Measurements from ENCODE around the gene CYREN. TPM values are rescaled to one million over a fixed set of nuclear protein-coding genes. Genes with fewer than 3 reads are reported as not detected.

CYREN gene
- total RNA-seq, 1 experiment from 2014 or later: 84.8 TPM

DNA sequence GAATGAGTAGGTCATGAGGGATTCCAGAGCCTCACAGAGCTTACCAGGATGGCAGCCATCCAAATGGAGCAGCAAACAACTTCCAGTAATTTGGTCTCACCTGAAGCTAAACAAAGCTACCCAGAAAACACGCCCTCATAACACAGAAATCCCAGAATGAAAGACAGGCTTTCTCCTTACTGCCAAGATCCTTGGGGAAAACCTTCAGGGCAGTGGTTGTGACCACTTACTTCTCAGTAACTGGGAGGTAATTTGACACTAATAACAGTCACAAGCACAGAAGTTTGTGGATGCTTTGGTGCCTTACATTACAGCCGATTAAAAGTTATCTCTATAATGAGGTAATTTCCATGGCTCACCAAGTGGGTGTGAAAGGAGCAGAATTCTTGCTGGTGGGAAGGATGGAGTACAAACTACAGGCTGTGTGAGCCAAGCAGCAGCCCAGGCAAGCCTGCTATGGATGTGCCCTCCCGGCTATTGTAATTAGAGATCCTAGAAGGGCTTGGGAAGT lies 30.4 kb upstream of the CYREN start:
- BruUV-seq (replicated peaks): no TSS peak
- no peaks in the 10 kb centered on the region for H3K27me3 Mint-ChIP-seq (ENCODE audit: unreplicated experiment)
- H3K4me1 Mint-ChIP-seq (ENCODE audit: low read depth, unreplicated experiment): no peaks in the 10 kb centered on the region
- H3K4me3 Mint-ChIP-seq (ENCODE audit: low read depth, unreplicated experiment): no peak overlapping the region
- CTCF ChIA-PET: no interaction called here
- no peaks in the 10 kb centered on the region for H3K9me3 Mint-ChIP-seq (ENCODE audit: low read depth, unreplicated experiment)
- peaks cover 9% of the 10 kb centered on the region for H3K36me3 Mint-ChIP-seq (ENCODE audit: insufficient read depth, unreplicated experiment)
- intact Hi-C loops (cut with micrococcal nuclease; ENCODE audit: unreplicated experiment): no loop called here
- DNase-seq: no peak
- H3K27ac Mint-ChIP-seq (ENCODE audit: unreplicated experiment): no peak overlapping the region
- no peak for TF ChIP-seq CTCF (IDR thresholded peaks at IDR 0.05; ENCODE audit: unreplicated experiment)

- CTCF ChIA-PET: no interaction called here
- no peaks in the 10 kb centered on the region for H3K9me3 Mint-ChIP-seq (ENCODE audit: low read depth, unreplicated experiment)
- TF ChIP-seq CTCF (IDR thresholded peaks at IDR 0.05; ENCODE audit: unreplicated experiment): no peak
- DNase-seq: no peak
- H3K4me3 Mint-ChIP-seq (ENCODE audit: low read depth, unreplicated experiment): no peak overlapping the region
- H3K27ac Mint-ChIP-seq (ENCODE audit: unreplicated experiment): no peak overlapping the region
- BruUV-seq (replicated peaks): no TSS peak
- H3K27me3 Mint-ChIP-seq (ENCODE audit: unreplicated experiment): no peaks in the 10 kb centered on the region
- H3K4me1 Mint-ChIP-seq (ENCODE audit: low read depth, unreplicated experiment): no peaks in the 10 kb centered on the region
- peaks cover 12% of the 10 kb centered on the region for H3K36me3 Mint-ChIP-seq (ENCODE audit: insufficient read depth, unreplicated experiment)
- intact Hi-C loops (cut with micrococcal nuclease; ENCODE audit: unreplicated experiment): no loop called here
Measured at GRCh38 chr7:135199439-135199838, 28.9 kb upstream of the CYREN start.

GRCh38 chr7:135197906-135198655 lies 27.6 kb upstream of the CYREN start:
- peaks cover 15% of the 10 kb centered on the region for H3K36me3 Mint-ChIP-seq (ENCODE audit: insufficient read depth, unreplicated experiment)
- TF ChIP-seq CTCF (IDR thresholded peaks at IDR 0.05; ENCODE audit: unreplicated experiment): no peak
- no peak for DNase-seq
- CTCF ChIA-PET: interaction anchor here (1.3 kb wide), 1 partner anchor 12 kb away, joined by 3 read pairs; no protein-coding TSS in a partner anchor
- no peaks in the 10 kb centered on the region for H3K27me3 Mint-ChIP-seq (ENCODE audit: unreplicated experiment)
- no peaks in the 10 kb centered on the region for H3K4me1 Mint-ChIP-seq (ENCODE audit: low read depth, unreplicated experiment)
- BruUV-seq (replicated peaks): no TSS peak
- no peak overlapping the region for H3K27ac Mint-ChIP-seq (ENCODE audit: unreplicated experiment)
- no peak overlapping the region for H3K4me3 Mint-ChIP-seq (ENCODE audit: low read depth, unreplicated experiment)
- no peaks in the 10 kb centered on the region for H3K9me3 Mint-ChIP-seq (ENCODE audit: low read depth, unreplicated experiment)
- intact Hi-C loops (cut with micrococcal nuclease; ENCODE audit: unreplicated experiment): no loop called here

DNA sequence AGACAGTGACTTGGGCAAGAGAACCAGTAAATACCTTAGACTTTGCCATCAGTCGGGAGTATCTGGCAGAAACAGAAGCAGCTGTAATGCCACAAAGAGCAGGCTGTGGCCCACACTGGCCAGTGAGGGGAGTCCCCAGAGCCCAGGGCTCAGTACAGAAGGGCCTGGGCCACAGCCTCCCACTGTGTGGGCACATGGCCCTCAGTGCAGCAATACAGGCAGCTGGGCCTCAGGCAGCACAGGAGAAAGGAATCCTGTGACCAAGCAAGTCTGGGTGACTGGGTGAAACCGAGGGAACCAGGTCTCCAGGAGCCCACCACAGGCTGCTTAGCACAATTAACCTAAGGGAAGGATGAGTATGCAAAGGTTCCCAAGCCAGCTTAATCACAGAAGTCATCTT lies 26.8 kb upstream of the CYREN start:
- Mint-ChIP-seq H3K9me3 (ENCODE audit: low read depth, unreplicated experiment) (no peaks in the 10 kb centered on the region), H3K36me3 (ENCODE audit: insufficient read depth, unreplicated experiment) (peaks cover 23% of the 10 kb centered on the region), H3K27me3 (ENCODE audit: unreplicated experiment) (no peaks in the 10 kb centered on the region), H3K4me1 (ENCODE audit: low read depth, unreplicated experiment) (no peaks in the 10 kb centered on the region), H3K4me3 (ENCODE audit: low read depth, unreplicated experiment) (no peak overlapping the region), H3K27ac (ENCODE audit: unreplicated experiment) (no peak overlapping the region)
- no peak for TF ChIP-seq CTCF (IDR thresholded peaks at IDR 0.05; ENCODE audit: unreplicated experiment)
- intact Hi-C loops (cut with micrococcal nuclease; ENCODE audit: unreplicated experiment): no loop called here
- no TSS peak for BruUV-seq (replicated peaks)
- DNase-seq: no peak
- CTCF ChIA-PET: no interaction called here

All from Calu3 (cell line).